Measurements from ENCODE around the gene ARHGEF28.

The ARHGEF28 gene

GRCh38 chr5:73625944-73626811 lies at the start of gene ARHGEF28:
ARHGEF28 (plus strand) TSS chr5:73626196; CDS start chr5:73684852, 58,656 bp downstream.
- POLR2A ChIA-PET, result interaction anchor here (0.7 to 1.0 kb wide), 2 partner anchors 14 to 36 kb away, joined by 3 read pairs; no protein-coding TSS in a partner anchor

GRCh38 chr5:73582285-73583145 lies 43.5 kb upstream of the ARHGEF28 start:
- ChIA-PET CTCF (interaction anchor here (0.8 to 3.2 kb wide), 6 partner anchors 9 to 320 kb away, joined by 3 to 29 read pairs (median 6); no protein-coding TSS in a partner anchor), POLR2A (no interaction called here)
- no peak for TF ChIP-seq CTCF (IDR thresholded peaks at IDR 0.05; ENCODE audit: insufficient read depth, low read length, missing control alignments)
- H3K4me3 ChIP-seq (ENCODE audit: low read depth, low read length), result no peak overlapping the region
- DNase-seq (ENCODE audit: low read depth, low spot score), result no peak

More at GRCh38 chr5:73625944-73626811, at the start of gene ARHGEF28:
- CTCF ChIA-PET, result interaction anchor here (0.9 to 2.9 kb wide), 6 partner anchors 10 to 167 kb away, joined by 3 to 13 read pairs (median 6); no protein-coding TSS in a partner anchor
- no peak for DNase-seq (ENCODE audit: low read depth, low spot score)
- no peak for TF ChIP-seq CTCF (IDR thresholded peaks at IDR 0.05; ENCODE audit: insufficient read depth, low read length, missing control alignments)
- peak within 1 kb of the TSS; percentile 84 for H3K4me3 ChIP-seq (ENCODE audit: low read depth, low read length)

DNA sequence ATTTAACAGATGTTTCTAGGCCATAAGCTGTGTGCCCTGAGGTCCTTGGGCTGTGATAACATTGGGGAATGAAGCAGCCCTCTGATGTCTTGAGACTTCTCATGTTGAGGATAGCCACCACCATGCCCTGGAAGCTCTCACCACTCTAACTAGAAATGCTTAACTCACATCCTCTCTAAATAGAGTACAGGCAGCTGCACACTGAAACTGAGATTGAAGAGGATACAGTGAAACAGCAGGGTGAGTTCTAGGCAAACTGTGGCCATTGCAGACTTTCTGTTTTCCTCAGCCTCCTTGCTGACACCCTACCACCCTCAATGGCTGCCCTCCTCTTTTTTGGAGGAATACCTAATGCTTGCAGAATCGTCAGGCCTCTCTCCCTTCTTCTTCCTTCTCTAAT lies 38.1 kb upstream of the ARHGEF28 start:
- no peak overlapping the region for H3K4me3 ChIP-seq (ENCODE audit: low read depth, low read length)
- no peak for TF ChIP-seq CTCF (IDR thresholded peaks at IDR 0.05; ENCODE audit: insufficient read depth, low read length, missing control alignments)
- POLR2A ChIA-PET, result no interaction called here
- no peak for DNase-seq (ENCODE audit: low read depth, low spot score)
- CTCF ChIA-PET, result interaction anchor here (2.0 to 15.2 kb wide), 3 partner anchors 107 to 314 kb away, joined by 6 to 517 read pairs (median 91); no protein-coding TSS in a partner anchor

- ChIA-PET CTCF (interaction anchor here (0.6 to 15.2 kb wide), 76 partner anchors 8 to 1063 kb away, joined by 3 to 517 read pairs (median 4); partner anchors contain the start of genes ANKRA2, ARHGEF28 and UTP15), POLR2A (interaction anchor here (0.7 to 1.4 kb wide), 4 partner anchors 34 to 205 kb away, joined by 3 to 4 read pairs (median 4); no protein-coding TSS in a partner anchor)
These were observed 34.8 kb upstream of the ARHGEF28 start for GRCh38 chr5:73591102-73591695.

More at GRCh38 chr5:73591102-73591695, 34.8 kb upstream of the ARHGEF28 start:
- TF ChIP-seq CTCF (IDR thresholded peaks at IDR 0.05; ENCODE audit: insufficient read depth, low read length, missing control alignments), result peak; percentile 28
- no peak overlapping the region for H3K4me3 ChIP-seq (ENCODE audit: low read depth, low read length)
- peak; percentile 81 for DNase-seq (ENCODE audit: low read depth, low spot score)

Data from AG04449 (cell line).